K562 (cell line): Measurements from ENCODE around the gene SLC35B1. TPM values are rescaled to one million over a fixed set of nuclear protein-coding genes. Genes with fewer than 3 reads are reported as not detected.

ENCODE experiments used
- BACH1 ChIP-seq: fragments of 200-800 bp; sonication (Bioruptor generic); IDR thresholded peaks from 2 replicates; pipeline ENCODE4 v1.6.1; 2016; ENCODE audit warnings: missing genetic modification characterization, missing compliant biosample characterization
- CSDE1 ChIP-seq, 2 experiments: fragments of 450-650 bp; IDR thresholded peaks; 2 replicates each; pipeline ENCODE4 v1.6.1; 2016; ENCODE audit warnings: mild to moderate bottlenecking in 1 of 2
- FOXJ2 ChIP-seq: fragments of 200-800 bp; sonication (Bioruptor generic); IDR thresholded peaks from 2 replicates; pipeline ENCODE4 v1.6.1; 2016; ENCODE audit warnings: missing genetic modification characterization, missing compliant biosample characterization
- FOXJ3 ChIP-seq: sonication (generic); formaldehyde crosslinking; IDR thresholded peaks from 2 replicates; pipeline ENCODE4 v1.4.0; 2020; ENCODE audit warnings: mild to moderate bottlenecking, missing genetic modification reagents
- FOXK2 ChIP-seq, 2 experiments: fragments of 450-650 bp; IDR thresholded peaks in 1 of 2; conservative IDR thresholded peaks in 1 of 2; 2 replicates each; pipeline ENCODE4 v1.6.1; 2016; ENCODE audit warnings: low read depth in 2 of 2, mild to moderate bottlenecking in 1 of 2
- GATA2 ChIP-seq: sonication (generic); formaldehyde crosslinking; IDR thresholded peaks from 2 replicates; pipeline ENCODE4 v1.4.0; 2020; ENCODE audit warnings: mild to moderate bottlenecking, missing genetic modification reagents
- KAT7 ChIP-seq: sonication (generic); formaldehyde crosslinking; IDR thresholded peaks from 2 replicates; pipeline ENCODE4 v1.8.0; 2022; ENCODE audit warnings: missing genetic modification reagents, mild to moderate bottlenecking, borderline replicate concordance
- NFATC3 ChIP-seq: fragments of 450-650 bp; IDR thresholded peaks from 2 replicates; pipeline ENCODE4 v1.6.1; 2017; ENCODE audit warnings: mild to moderate bottlenecking
- RFX1 ChIP-seq: fragments of 450-650 bp; IDR thresholded peaks from 2 replicates; pipeline ENCODE4 v1.6.1; 2016; ENCODE audit warnings: mild to moderate bottlenecking, moderate library complexity
- SMARCE1 ChIP-seq: fragments of 450-650 bp; IDR thresholded peaks from 2 replicates; pipeline ENCODE4 v1.7.1; 2016; ENCODE audit warnings: mild to moderate bottlenecking
- SPI1 ChIP-seq: IDR thresholded peaks from 2 replicates; pipeline ENCODE4 v1.6.1; 2011; ENCODE audit warnings: low read depth, low read length, control low read depth, borderline replicate concordance
- TBP ChIP-seq: optimal IDR thresholded peaks from 2 replicates; pipeline ENCODE3; 2011; ENCODE audit warnings: low read depth, low read length, improper control_type of control experiment
- ZBTB1 ChIP-seq: sonication (generic); formaldehyde crosslinking; IDR thresholded peaks from 2 replicates; pipeline ENCODE4 v1.8.1; 2023; ENCODE audit warnings: missing genetic modification reagents, low read depth, mild to moderate bottlenecking, borderline replicate concordance
- ZFX ChIP-seq: sonication (generic); formaldehyde crosslinking; IDR thresholded peaks from 2 replicates; pipeline ENCODE4 v1.8.0; 2022; ENCODE audit warnings: mild to moderate bottlenecking, missing genetic modification reagents, moderate library complexity
- ZNF133 ChIP-seq: fragments of 250-450 bp; sonication (Bioruptor Pico); IDR thresholded peaks from 2 replicates; pipeline ENCODE4 v1.4.0; 2020; ENCODE audit warnings: mild to moderate bottlenecking
- ZNF589 ChIP-seq: fragments of 200-800 bp; sonication (Bioruptor generic); IDR thresholded peaks from 2 replicates; pipeline ENCODE4 v1.6.1; 2016; ENCODE audit warnings: low read depth, missing genetic modification characterization, missing compliant biosample characterization
- ZNF76 ChIP-seq: fragments of 250-450 bp; sonication (Bioruptor Pico); IDR thresholded peaks from 2 replicates; pipeline ENCODE4 v1.4.0; 2020; ENCODE audit warnings: mild to moderate bottlenecking, moderate library complexity, borderline replicate concordance
- polyA plus RNA-seq, 8 experiments: library from polyadenylated mRNA; depleted of rRNA in 4 of 8; stranded (reverse) in 5 of 8; unstranded in 3 of 8; fragments of >200 nt; fragmentation: Nextera tagmentation in 2 of 8; fragmentation: Illumina TruSeq in 1 of 8; extraction: Ambion mirVana in 2 of 8; extraction: Trizol in 1 of 8; gene quantifications; 2 replicates each; pipeline versions ENCODE4 v1.2.1 to v1.2.3, GENCODE V29; 2011 to 2014; ENCODE audit warnings: inconsistent platforms in 1 of 8, missing spikeins in 1 of 8
- total RNA-seq, 7 experiments: library from RNA; depleted of rRNA in 6 of 7; stranded (reverse); fragments of >200 nt in 6 of 7; fragmentation: Illumina TruSeq in 2 of 7; extraction: Trizol in 2 of 7; gene quantifications; 2 replicates each; pipeline versions ENCODE4 v1.2.1 to v1.2.3, GENCODE V29; 2011 to 2021; ENCODE audit warnings: low replicate concordance in 1 of 7
- TF ChIP-seq, protein P1 (sequence below), 2 experiments: fragments of 450-650 bp in 1 of 2; sonication (generic) in 1 of 2; formaldehyde crosslinking in 1 of 2; IDR thresholded peaks; 2 replicates each; pipeline versions ENCODE4 v1.7.1 to v1.9.0; 2016 to 2022; ENCODE audit warnings: inconsistent platforms in 1 of 2, mild to moderate bottlenecking in 1 of 2, missing genetic modification reagents in 1 of 2

The SLC35B1 gene
- total and polyA plus RNA-seq, 9 of the 15 experiments (the other 6 are each of a cell fraction or from before 2014, with no cell fraction given) = 51.4 to 87.9 (median 66.3) TPM

DNA sequence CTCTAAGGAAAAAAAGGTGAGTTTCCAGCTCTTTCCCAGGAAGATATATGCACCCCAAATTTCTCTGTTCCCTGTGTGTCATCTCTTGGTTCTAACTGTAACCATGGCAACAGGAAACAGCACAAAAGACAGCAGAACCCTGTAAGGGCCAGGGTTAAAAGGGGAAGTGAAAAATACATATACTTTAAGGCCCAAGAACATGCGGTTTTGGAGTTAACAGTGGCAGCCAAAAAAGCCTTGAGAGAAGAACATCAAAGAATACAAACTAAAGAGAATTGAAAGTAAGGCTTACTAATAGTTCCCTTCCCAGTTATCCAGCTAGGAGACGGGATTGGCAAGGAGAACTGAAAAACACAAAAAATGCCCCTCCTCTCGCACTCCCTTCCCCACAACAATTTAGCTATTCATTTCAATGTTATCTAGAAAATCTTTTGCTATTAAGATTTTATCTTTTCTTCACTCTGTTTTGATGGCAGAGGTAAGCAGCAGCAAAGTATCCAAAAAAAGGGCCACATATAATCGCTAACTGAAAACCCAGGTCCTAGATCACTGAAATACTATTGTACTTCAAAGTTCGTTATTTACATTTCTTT is 31.4 kb downstream of the SLC35B1 start (continued):
- TF ChIP-seq, protein P1, sequence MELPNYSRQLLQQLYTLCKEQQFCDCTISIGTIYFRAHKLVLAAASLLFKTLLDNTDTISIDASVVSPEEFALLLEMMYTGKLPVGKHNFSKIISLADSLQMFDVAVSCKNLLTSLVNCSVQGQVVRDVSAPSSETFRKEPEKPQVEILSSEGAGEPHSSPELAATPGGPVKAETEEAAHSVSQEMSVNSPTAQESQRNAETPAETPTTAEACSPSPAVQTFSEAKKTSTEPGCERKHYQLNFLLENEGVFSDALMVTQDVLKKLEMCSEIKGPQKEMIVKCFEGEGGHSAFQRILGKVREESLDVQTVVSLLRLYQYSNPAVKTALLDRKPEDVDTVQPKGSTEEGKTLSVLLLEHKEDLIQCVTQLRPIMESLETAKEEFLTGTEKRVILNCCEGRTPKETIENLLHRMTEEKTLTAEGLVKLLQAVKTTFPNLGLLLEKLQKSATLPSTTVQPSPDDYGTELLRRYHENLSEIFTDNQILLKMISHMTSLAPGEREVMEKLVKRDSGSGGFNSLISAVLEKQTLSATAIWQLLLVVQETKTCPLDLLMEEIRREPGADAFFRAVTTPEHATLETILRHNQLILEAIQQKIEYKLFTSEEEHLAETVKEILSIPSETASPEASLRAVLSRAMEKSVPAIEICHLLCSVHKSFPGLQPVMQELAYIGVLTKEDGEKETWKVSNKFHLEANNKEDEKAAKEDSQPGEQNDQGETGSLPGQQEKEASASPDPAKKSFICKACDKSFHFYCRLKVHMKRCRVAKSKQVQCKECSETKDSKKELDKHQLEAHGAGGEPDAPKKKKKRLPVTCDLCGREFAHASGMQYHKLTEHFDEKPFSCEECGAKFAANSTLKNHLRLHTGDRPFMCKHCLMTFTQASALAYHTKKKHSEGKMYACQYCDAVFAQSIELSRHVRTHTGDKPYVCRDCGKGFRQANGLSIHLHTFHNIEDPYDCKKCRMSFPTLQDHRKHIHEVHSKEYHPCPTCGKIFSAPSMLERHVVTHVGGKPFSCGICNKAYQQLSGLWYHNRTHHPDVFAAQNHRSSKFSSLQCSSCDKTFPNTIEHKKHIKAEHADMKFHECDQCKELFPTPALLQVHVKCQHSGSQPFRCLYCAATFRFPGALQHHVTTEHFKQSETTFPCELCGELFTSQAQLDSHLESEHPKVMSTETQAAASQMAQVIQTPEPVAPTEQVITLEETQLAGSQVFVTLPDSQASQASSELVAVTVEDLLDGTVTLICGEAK (IDR thresholded peaks at IDR 0.05) = no peak; the same call in 1 of the 2 replicates
- TF ChIP-seq, protein P1 (CRISPR knock-in tag; IDR thresholded peaks at IDR 0.05) = no peak
- TF ChIP-seq ZBTB1 (CRISPR knock-in tag) = no peak
- peak; percentile 100 for TF ChIP-seq RFX1
- 0 out of 4 replicates have a peak, but pooled peaks of 1 of the 2 experiments have one; percentile 17 for TF ChIP-seq FOXK2 (conservative IDR thresholded peaks at IDR 0.05 in 1 of 2, IDR thresholded peaks at IDR 0.05 in 1 of 2; ENCODE audit: low read depth in 2 of 2)
- TF ChIP-seq FOXJ2 = peak; percentile 90
- TF ChIP-seq BACH1 (tag) = 0 out of 2 replicates have a peak, but pooled peaks have one; percentile 41
- 0 out of 2 replicates have a peak, but pooled peaks have one; percentile 15 for TF ChIP-seq NFATC3
- peak in 1 of 2 experiments; percentile 94; a peak in 2 of 4 replicates for TF ChIP-seq CSDE1 (IDR thresholded peaks at IDR 0.05)
- TF ChIP-seq TBP = peak; percentile 8
- peak; percentile 49; the same call in 1 of the 2 replicates for TF ChIP-seq ZFX (CRISPR knock-in tag)
- TF ChIP-seq SMARCE1 = peak; percentile 12; the same call in 1 of the 2 replicates
- TF ChIP-seq ZNF76 (CRISPR knock-in tag) = no peak
- TF ChIP-seq ZNF589 (CRISPR knock-in tag) = no peak
- peak; percentile 91 for TF ChIP-seq FOXJ3 (CRISPR knock-in tag)
- TF ChIP-seq ZNF133 (CRISPR knock-in tag) = no peak
- peak; percentile 17; the same call in 1 of the 2 replicates for TF ChIP-seq KAT7
- peak; percentile 99 for TF ChIP-seq SPI1
- TF ChIP-seq GATA2 (CRISPR knock-in tag) = no peak
